ENCODE results near the gene EEF1A1.

The EEF1A1 gene

GRCh38 chr6:73503027-73503772, 17.6 kb downstream of the EEF1A1 start:
- no peak for DNase-seq

GRCh38 chr6:73497915-73498314, 22.9 kb downstream of the EEF1A1 start:
- no peak for DNase-seq

- DNase-seq: no peak
Measured at GRCh38 chr6:73491377-73491776, 29.5 kb downstream of the EEF1A1 start.

GRCh38 chr6:73487473-73487872, 33.4 kb downstream of the EEF1A1 start:
- DNase-seq: no peak

GRCh38 chr6:73484438-73484837, 36.4 kb downstream of the EEF1A1 start:
- no peak for DNase-seq

GRCh38 chr6:73481969-73482368, 38.9 kb downstream of the EEF1A1 start:
- DNase-seq: no peak

GRCh38 chr6:73477407-73477806, 43.4 kb downstream of the EEF1A1 start:
- no peak for DNase-seq

DNA sequence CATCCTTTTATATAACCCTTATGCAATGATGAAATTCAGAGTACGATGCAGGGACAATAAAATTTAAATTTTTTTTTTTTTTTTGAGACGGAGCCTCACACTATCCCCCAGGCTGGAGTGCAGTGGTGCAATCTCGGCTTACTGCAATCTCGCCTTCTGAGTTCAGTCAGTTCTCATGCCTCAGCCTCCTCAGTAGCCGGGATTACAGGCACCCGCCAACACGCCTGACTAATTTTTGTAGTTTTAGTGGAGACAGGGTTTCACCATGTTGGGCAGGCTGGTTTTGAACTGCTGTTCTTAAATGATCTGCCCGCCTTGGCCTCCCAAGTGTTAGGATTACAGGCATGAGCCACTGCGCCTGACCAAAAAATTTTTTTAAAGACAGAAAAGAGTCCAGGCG, 44.1 kb downstream of the EEF1A1 start:
- DNase-seq: no peak

DNA sequence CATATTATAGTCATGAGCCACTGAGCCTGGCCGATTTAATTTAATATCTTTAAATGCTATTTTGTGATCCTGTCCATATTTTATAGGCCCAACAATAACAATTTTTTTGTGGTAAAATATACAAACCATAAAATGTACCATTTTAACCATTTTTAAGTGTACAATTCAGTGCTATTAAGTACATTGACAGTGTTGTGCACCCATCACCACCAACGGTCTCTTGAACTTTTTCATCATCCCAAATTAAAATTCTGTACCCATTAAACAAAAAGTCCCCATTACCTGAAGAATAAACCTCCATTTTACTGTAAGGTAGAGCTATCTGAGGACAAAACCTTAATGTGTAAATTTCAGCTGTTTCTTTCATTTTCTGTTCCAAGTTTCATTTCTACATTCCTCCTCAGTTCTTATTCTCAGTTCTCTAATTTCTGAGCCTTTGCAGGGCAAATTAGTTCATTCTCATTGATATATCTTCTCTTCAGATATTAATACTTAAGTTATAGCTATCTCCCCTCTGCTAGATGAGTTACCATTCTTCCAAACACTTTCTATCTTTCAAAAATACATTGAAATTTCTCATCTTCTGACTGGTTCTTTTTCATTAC, 49.0 kb downstream of the EEF1A1 start:
- no peak for DNase-seq
